Activated CD8-positive, alpha-beta T cell treated with anti-CD3 and anti-CD28 coated beads for 36 hours (primary cell): ENCODE results near the gene ERBB3. TPM values are rescaled to one million over a fixed set of nuclear protein-coding genes. Genes with fewer than 3 reads are reported as not detected.

Experiments
- ATAC-seq: fragments of 200-7000 bp; cut with Tn5 transposase; one replicate; pipeline ENCODE4 v1.10.0; 2021; ENCODE audit warnings: mild to moderate bottlenecking, moderate library complexity
- CTCF ChIA-PET: fragments of 350-600 bp; sonication (Branson Sonifier 250); formaldehyde crosslinking; loops from one replicate; lab custom pipeline; 2021; ENCODE audit warnings: antibody characterized with exemption; lab: Charles Lee
- POLR2A ChIA-PET: fragments of 350-600 bp; sonication (Branson Sonifier 250); formaldehyde crosslinking; loops from one replicate; lab custom pipeline; 2021; ENCODE audit warnings: antibody characterized with exemption; lab: Charles Lee
- DNase-seq: peaks from one replicate; pipeline ENCODE4 v3.0.0-alpha.2; 2020
- H3K27ac Mint-ChIP-seq: one replicate; pipeline ENCODE4 v1.8.0; 2021; ENCODE audit warnings: mild to moderate bottlenecking, mixed read lengths
- H3K27me3 Mint-ChIP-seq: one replicate; pipeline ENCODE4 v1.8.0; 2021; ENCODE audit warnings: mixed read lengths
- H3K36me3 Mint-ChIP-seq: one replicate; pipeline ENCODE4 v1.8.0; 2021; ENCODE audit warnings: low read depth, mixed read lengths
- H3K4me1 Mint-ChIP-seq: one replicate; pipeline ENCODE4 v1.8.0; 2021; ENCODE audit warnings: low read depth, mixed read lengths
- H3K4me3 Mint-ChIP-seq: one replicate; pipeline ENCODE4 v1.8.0; 2021; ENCODE audit warnings: mild to moderate bottlenecking, moderate library complexity, mixed read lengths
- H3K9me3 Mint-ChIP-seq: one replicate; pipeline ENCODE4 v1.8.0; 2021; ENCODE audit warnings: mixed read lengths
- intact Hi-C: fragments of 100-400 bp; cut with micrococcal nuclease; formaldehyde crosslinking; loops from one replicate; pipeline ENCODE4 v1.10.0; 2022
- total RNA-seq, 2 experiments: library from RNA; stranded (reverse); gene quantifications; one replicate each; pipeline ENCODE4 v1.2.3, GENCODE V29; 2021
- TF ChIP-seq, protein P1 (sequence below): fragments of 200-600 bp; IDR thresholded peaks from one replicate; pipeline ENCODE4 v1.8.0; 2022; ENCODE audit warnings: antibody characterized with exemption, mild to moderate bottlenecking

Gene ERBB3
- total RNA-seq, 2 experiments from 2014 or later, result 0.98 to 0.99 TPM

DNA sequence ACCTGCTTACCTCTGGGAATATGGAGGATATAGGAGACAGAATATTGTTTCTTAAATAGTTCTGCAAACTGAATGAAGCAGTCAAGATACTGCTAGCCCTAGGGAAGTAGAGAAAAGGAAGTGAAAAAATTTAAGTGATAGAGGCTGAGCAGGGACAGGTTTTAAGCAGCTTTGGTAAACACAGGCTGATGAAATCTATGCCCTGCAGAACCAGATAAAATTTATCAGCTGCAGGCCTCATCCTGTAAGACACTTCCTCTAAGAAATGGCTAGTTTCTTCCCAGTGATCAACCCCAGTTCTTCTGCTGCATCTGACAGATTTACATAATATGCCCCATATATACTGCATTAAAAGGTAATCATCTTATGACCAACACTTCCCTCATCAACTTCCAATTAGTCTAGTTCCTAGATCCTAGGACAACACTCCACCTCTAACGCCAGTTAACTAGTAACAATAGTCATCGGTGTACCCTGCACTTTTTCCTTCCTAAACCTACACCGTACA, 46.8 kb downstream of the ERBB3 start:
- POLR2A ChIA-PET, result interaction anchor here (0.8 to 5.7 kb wide), 6 partner anchors 9 to 62 kb away, joined by 3 to 75 read pairs (median 9); partner anchors contain the start of genes MYL6B, PA2G4, RPL41 and SMARCC2
- Mint-ChIP-seq H3K36me3 (peaks cover 24% of the 10 kb centered on the region), H3K4me3 (peak overlapping the region; percentile 84), H3K4me1 (peaks cover 44% of the 10 kb centered on the region), H3K9me3 (no peaks in the 10 kb centered on the region), H3K27ac (peak overlapping the region; percentile 93), H3K27me3 (no peaks in the 10 kb centered on the region)
- CTCF ChIA-PET, result interaction anchor here (1.0 to 9.5 kb wide), 18 partner anchors 8 to 233 kb away, joined by 3 to 110 read pairs (median 6); partner anchors contain the start of genes ANKRD52, MYL6B, RNF41 and RPL41
- DNase-seq, result no peak
- TF ChIP-seq, protein P1, sequence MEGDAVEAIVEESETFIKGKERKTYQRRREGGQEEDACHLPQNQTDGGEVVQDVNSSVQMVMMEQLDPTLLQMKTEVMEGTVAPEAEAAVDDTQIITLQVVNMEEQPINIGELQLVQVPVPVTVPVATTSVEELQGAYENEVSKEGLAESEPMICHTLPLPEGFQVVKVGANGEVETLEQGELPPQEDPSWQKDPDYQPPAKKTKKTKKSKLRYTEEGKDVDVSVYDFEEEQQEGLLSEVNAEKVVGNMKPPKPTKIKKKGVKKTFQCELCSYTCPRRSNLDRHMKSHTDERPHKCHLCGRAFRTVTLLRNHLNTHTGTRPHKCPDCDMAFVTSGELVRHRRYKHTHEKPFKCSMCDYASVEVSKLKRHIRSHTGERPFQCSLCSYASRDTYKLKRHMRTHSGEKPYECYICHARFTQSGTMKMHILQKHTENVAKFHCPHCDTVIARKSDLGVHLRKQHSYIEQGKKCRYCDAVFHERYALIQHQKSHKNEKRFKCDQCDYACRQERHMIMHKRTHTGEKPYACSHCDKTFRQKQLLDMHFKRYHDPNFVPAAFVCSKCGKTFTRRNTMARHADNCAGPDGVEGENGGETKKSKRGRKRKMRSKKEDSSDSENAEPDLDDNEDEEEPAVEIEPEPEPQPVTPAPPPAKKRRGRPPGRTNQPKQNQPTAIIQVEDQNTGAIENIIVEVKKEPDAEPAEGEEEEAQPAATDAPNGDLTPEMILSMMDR, result no peak
- intact Hi-C loops, result loop anchor here (10.0 kb wide), 1 partner anchor 128 kb away; the partner anchor contains the start of gene ANKRD52
- ATAC-seq, result no peak

GRCh38 chr12:56127485-56127887, 47.5 kb downstream of the ERBB3 start:
- TF ChIP-seq, protein P1, result no peak
- H3K4me3 Mint-ChIP-seq, result peak overlapping the region; percentile 84
- H3K4me1 Mint-ChIP-seq, result peaks cover 51% of the 10 kb centered on the region
- DNase-seq (no peak), ATAC-seq (no peak)
- ChIA-PET CTCF (interaction anchor here (1.0 to 9.5 kb wide), 12 partner anchors 9 to 172 kb away, joined by 3 to 110 read pairs (median 6); partner anchors contain the start of genes CS, MYL6B, PA2G4 and RNF41), POLR2A (interaction anchor here (0.8 to 5.7 kb wide), 10 partner anchors 10 to 623 kb away, joined by 3 to 75 read pairs (median 14); partner anchors contain the start of genes MYL6B, PA2G4, RPL41 and SMARCC2)
- intact Hi-C loops, result loop anchor here (10.0 kb wide), 1 partner anchor 127 kb away; the partner anchor contains the start of gene ANKRD52
- H3K27me3 Mint-ChIP-seq, result no peaks in the 10 kb centered on the region
- peak overlapping the region; percentile 93 for H3K27ac Mint-ChIP-seq
- H3K9me3 Mint-ChIP-seq, result no peaks in the 10 kb centered on the region
- H3K36me3 Mint-ChIP-seq, result peaks cover 31% of the 10 kb centered on the region

GRCh38 chr12:56127888-56128669, 48.1 kb downstream of the ERBB3 start, which contains the start of gene ESYT1:
TSS of gene ESYT1 (plus strand) at chr12:56128267. CDS start at chr12:56128320, 53 bp downstream.
- Mint-ChIP-seq H3K4me3 (peak within 1 kb of the TSS; percentile 84), H3K36me3 (peaks cover 34% of the 10 kb centered on the region), H3K4me1 (peaks cover 53% of the 10 kb centered on the region), H3K27ac (peak within 1 kb of the TSS; percentile 93), H3K27me3 (no peaks in the 10 kb centered on the region), H3K9me3 (no peaks in the 10 kb centered on the region)
- POLR2A ChIA-PET, result interaction anchor here (0.6 to 5.7 kb wide), 16 partner anchors 10 to 1164 kb away, joined by 3 to 75 read pairs (median 6); partner anchors contain the start of genes MYL6, MYL6B, PA2G4 and RPL41
- intact Hi-C loops, result loop anchor here (2.0 to 10.0 kb wide), 2 partner anchors 31 to 127 kb away; partner anchors contain the start of genes ANKRD52 and MYL6
- TF ChIP-seq, protein P1, result no peak
- DNase-seq (peak; percentile 99), ATAC-seq (peak; percentile 92)
- CTCF ChIA-PET, result interaction anchor here (0.7 to 9.5 kb wide), 16 partner anchors 9 to 384 kb away, joined by 3 to 110 read pairs (median 6); partner anchors contain the start of genes CS, MYL6B, PA2G4 and RNF41

DNA sequence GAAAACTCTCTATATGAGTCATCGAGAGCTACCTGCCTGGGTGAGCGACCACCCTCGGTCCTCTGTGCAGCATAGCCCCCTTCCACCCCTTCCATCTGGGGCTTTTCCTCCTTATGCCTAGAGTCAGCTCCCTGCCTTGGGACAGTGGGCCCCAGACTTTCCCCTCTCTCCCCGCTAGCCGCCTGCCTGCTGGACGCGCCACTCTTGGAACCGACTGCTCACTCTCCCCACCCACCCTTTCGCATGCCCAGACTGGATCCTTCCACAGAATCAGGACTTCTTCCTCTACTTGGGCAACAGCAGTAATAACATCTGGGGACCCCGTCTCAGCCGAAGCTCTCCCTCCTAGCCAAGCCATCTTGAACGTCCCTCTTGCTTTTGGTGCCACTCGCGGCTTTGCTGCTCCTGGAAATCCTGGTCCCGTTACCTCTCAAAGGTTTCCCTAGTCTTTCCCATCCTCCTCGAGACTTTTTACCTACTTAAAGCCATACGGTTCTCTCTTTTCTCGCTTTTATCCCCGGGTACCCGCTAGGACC, 48.8 kb downstream of the ERBB3 start:
- Mint-ChIP-seq H3K9me3 (no peaks in the 10 kb centered on the region), H3K4me1 (peaks cover 58% of the 10 kb centered on the region), H3K27me3 (no peaks in the 10 kb centered on the region), H3K27ac (peak overlapping the region; percentile 93), H3K36me3 (peaks cover 41% of the 10 kb centered on the region), H3K4me3 (peak overlapping the region; percentile 84)
- TF ChIP-seq, protein P1, result no peak
- CTCF ChIA-PET, result interaction anchor here (0.5 to 9.5 kb wide), 15 partner anchors 8 to 385 kb away, joined by 3 to 110 read pairs (median 7); partner anchors contain the start of genes CS, MYL6B, PA2G4 and RNF41
- no peak for ATAC-seq
- intact Hi-C loops, result loop anchor here (2.0 to 10.0 kb wide), 2 partner anchors 30 to 126 kb away; partner anchors contain the start of genes ANKRD52 and MYL6
- no peak for DNase-seq
- POLR2A ChIA-PET, result interaction anchor here (0.6 to 5.7 kb wide), 17 partner anchors 9 to 1163 kb away, joined by 3 to 75 read pairs (median 5); partner anchors contain the start of genes MYL6, MYL6B, PA2G4 and RPL41
